ENCODE measurements around the gene RP2.

RP2 gene

DNA sequence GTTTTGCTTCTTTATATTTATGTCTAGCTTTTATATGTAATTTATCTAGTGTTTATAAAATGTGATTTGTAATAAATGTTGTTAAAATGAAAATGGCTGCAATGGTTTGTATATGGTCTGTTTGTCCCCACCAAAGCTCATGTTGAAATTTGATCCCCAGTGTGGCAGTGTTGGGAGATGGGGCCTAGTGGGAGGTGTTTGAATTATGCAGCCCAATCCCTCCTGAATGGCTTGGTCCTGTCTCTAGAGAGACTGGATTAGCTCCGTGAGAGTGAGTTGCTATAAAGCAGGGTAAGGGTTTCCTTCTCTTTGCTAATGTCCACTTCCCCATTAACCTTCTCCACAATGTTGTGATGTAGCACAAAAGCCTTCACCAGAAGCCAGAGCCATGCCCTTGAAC lies 45.4 kb downstream of the RP2 start:
- no peak overlapping the region for H3K27ac ChIP-seq (ENCODE audit: low read depth, low read length)
- no peak overlapping the region for H3K4me3 ChIP-seq (ENCODE audit: low read depth, low read length)
- no peaks in the 10 kb centered on the region for H3K36me3 ChIP-seq (ENCODE audit: insufficient read depth, low read length)
- no peak overlapping the region for H2AFZ ChIP-seq (ENCODE audit: low read length, unreplicated experiment)
- no peaks in the 10 kb centered on the region for H3K27me3 ChIP-seq (ENCODE audit: insufficient read depth, low read length)
- no peaks in the 10 kb centered on the region for H3K4me1 ChIP-seq (ENCODE audit: control insufficient read depth, insufficient read depth, low read length, unreplicated experiment)
- H3K79me2 ChIP-seq (ENCODE audit: control insufficient read depth, insufficient read depth, low read length, unreplicated experiment): no peaks in the 10 kb centered on the region

GRCh38 chrX:46884799-46885198 lies 48.0 kb downstream of the RP2 start:
- Histone ChIP-seq H3K4me3 (ENCODE audit: low read depth, low read length) (no peak overlapping the region), H3K27me3 (ENCODE audit: insufficient read depth, low read length) (no peaks in the 10 kb centered on the region), H2AFZ (ENCODE audit: low read length, unreplicated experiment) (no peak overlapping the region), H3K36me3 (ENCODE audit: insufficient read depth, low read length) (no peaks in the 10 kb centered on the region), H3K4me1 (ENCODE audit: control insufficient read depth, insufficient read depth, low read length, unreplicated experiment) (no peaks in the 10 kb centered on the region), H3K27ac (ENCODE audit: low read depth, low read length) (no peak overlapping the region), H3K79me2 (ENCODE audit: control insufficient read depth, insufficient read depth, low read length, unreplicated experiment) (no peaks in the 10 kb centered on the region)

DNA sequence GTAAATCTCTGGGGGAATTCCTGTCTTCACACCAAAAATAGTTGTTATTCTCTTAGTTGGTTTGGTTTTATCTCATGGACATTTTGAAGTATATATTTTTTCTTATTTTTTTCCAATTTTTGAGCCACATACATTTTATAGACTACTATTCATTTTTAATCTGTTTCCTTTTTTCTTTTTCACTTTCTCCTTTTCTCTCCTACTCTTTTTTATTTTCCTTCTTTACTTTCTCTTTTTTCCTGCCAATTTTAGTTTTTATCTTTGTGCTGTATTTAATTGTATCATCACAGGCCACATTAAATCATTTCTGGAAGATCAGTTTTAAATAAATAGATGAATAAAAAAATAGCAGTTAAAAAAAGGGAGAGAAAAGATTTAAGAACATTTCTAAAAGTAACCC lies 61.4 kb downstream of the RP2 start:
- H3K27me3 ChIP-seq (ENCODE audit: insufficient read depth, low read length): no peaks in the 10 kb centered on the region
- H3K27ac ChIP-seq (ENCODE audit: low read depth, low read length): no peak overlapping the region
- no peak overlapping the region for H2AFZ ChIP-seq (ENCODE audit: low read length, unreplicated experiment)
- no peaks in the 10 kb centered on the region for H3K36me3 ChIP-seq (ENCODE audit: insufficient read depth, low read length)
- no peaks in the 10 kb centered on the region for H3K79me2 ChIP-seq (ENCODE audit: control insufficient read depth, insufficient read depth, low read length, unreplicated experiment)
- H3K4me3 ChIP-seq (ENCODE audit: low read depth, low read length): no peak overlapping the region
- no peaks in the 10 kb centered on the region for H3K4me1 ChIP-seq (ENCODE audit: control insufficient read depth, insufficient read depth, low read length, unreplicated experiment)

DNA sequence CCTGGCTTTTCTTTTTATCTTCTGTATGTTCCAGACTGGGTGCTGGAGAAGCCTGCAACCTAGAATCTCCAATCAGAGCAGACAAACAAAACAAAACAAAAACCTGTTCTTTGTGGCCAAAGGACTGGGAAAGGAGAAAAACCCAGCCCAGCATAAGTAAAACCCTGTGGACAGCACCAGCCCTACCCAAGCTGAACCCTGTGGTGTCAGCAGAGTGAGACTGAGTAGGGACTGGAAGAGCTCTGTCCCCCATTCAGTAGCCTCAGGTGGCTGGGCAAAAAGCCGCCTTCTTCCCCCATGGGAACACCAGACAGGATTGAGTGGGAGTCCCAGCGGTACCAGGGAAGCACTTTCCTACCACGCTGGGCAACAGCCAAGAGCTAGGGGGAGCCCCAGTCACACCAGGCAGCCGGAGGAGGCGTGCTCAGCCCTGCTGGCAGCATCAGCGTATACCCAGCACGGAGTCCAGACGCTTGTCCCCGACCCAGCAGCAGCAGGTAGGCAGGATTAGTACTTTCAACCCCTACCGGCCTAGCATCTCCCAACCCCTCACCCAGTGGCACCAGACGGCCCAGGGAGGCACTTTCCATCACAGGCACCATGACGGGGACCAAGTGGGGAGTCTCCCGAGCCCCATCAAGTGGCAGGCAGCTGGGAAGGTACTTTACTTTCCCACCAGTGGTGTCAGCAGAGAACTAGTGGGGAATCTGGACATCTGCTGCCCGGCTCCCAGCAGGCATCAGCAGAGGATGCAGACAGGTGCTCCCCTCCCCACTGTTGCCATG lies 66.8 kb downstream of the RP2 start:
- peak overlapping the region; percentile 87 for H3K4me3 ChIP-seq (ENCODE audit: low read depth, low read length)
- H3K36me3 ChIP-seq (ENCODE audit: insufficient read depth, low read length): no peaks in the 10 kb centered on the region
- no peak overlapping the region for H3K27ac ChIP-seq (ENCODE audit: low read depth, low read length)
- H3K27me3 ChIP-seq (ENCODE audit: insufficient read depth, low read length): no peaks in the 10 kb centered on the region
- H3K4me1 ChIP-seq (ENCODE audit: control insufficient read depth, insufficient read depth, low read length, unreplicated experiment): no peaks in the 10 kb centered on the region
- peak overlapping the region; percentile 50 for H2AFZ ChIP-seq (ENCODE audit: low read length, unreplicated experiment)
- H3K79me2 ChIP-seq (ENCODE audit: control insufficient read depth, insufficient read depth, low read length, unreplicated experiment): no peaks in the 10 kb centered on the region

DNA sequence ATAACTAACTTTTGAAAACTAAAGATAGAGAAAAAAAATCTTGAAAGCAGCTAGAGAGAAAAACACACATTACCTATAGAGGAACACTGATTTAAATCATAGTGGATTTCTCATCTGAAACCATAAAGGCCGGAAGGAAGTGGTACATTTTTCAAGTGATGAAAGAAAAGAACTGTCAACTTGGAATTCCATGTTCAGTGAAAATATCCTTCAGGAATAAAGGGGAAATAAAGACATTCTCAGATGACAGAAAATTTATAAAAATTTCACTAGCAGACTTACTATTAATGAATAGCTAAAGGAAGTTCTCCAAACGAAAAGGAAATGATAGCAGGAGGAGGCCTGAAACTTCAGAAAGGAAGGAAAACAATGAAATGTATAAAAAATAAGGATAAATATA lies 67.8 kb downstream of the RP2 start:
- no peaks in the 10 kb centered on the region for H3K79me2 ChIP-seq (ENCODE audit: control insufficient read depth, insufficient read depth, low read length, unreplicated experiment)
- no peak overlapping the region for H3K4me3 ChIP-seq (ENCODE audit: low read depth, low read length)
- no peak overlapping the region for H3K27ac ChIP-seq (ENCODE audit: low read depth, low read length)
- no peak overlapping the region for H2AFZ ChIP-seq (ENCODE audit: low read length, unreplicated experiment)
- H3K4me1 ChIP-seq (ENCODE audit: control insufficient read depth, insufficient read depth, low read length, unreplicated experiment): no peaks in the 10 kb centered on the region
- no peaks in the 10 kb centered on the region for H3K36me3 ChIP-seq (ENCODE audit: insufficient read depth, low read length)
- no peaks in the 10 kb centered on the region for H3K27me3 ChIP-seq (ENCODE audit: insufficient read depth, low read length)

DNA sequence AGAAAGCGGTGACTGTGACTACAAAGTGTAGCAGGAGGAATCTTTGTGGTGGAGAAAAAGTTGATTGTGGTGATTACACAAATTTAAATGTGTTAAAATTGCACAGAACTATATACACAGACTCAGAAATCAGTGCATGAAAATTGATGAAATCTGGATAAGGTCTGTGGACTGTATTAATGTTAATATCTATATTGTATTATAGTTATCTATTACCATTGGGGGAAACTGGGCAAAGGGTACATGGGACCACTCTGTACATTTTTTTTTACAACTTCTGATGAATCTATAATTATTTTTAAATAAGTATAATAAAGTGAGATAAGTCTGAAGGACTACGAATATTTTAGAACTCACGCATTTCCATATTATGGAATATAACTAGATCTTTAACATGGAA lies 73.6 kb downstream of the RP2 start:
- Histone ChIP-seq H2AFZ (ENCODE audit: low read length, unreplicated experiment) (no peak overlapping the region), H3K4me3 (ENCODE audit: low read depth, low read length) (no peak overlapping the region), H3K79me2 (ENCODE audit: control insufficient read depth, insufficient read depth, low read length, unreplicated experiment) (peaks cover 11% of the 10 kb centered on the region), H3K4me1 (ENCODE audit: control insufficient read depth, insufficient read depth, low read length, unreplicated experiment) (peaks cover 5% of the 10 kb centered on the region), H3K36me3 (ENCODE audit: insufficient read depth, low read length) (no peaks in the 10 kb centered on the region), H3K27me3 (ENCODE audit: insufficient read depth, low read length) (no peaks in the 10 kb centered on the region), H3K27ac (ENCODE audit: low read depth, low read length) (no peak overlapping the region)

GRCh38 chrX:46912098-46912602 lies 75.3 kb downstream of the RP2 start, which contains the start of gene JADE3:
TSS of gene JADE3 (plus strand) at chrX:46912421. CDS start at chrX:46984895, 72,474 bp downstream.
- Histone ChIP-seq H2AFZ (ENCODE audit: low read length, unreplicated experiment) (peak within 1 kb of the TSS; percentile 50), H3K27ac (ENCODE audit: low read depth, low read length) (no peak within 1 kb of the TSS), H3K79me2 (ENCODE audit: control insufficient read depth, insufficient read depth, low read length, unreplicated experiment) (peaks cover 11% of the 10 kb centered on the region), H3K36me3 (ENCODE audit: insufficient read depth, low read length) (no peaks in the 10 kb centered on the region), H3K4me1 (ENCODE audit: control insufficient read depth, insufficient read depth, low read length, unreplicated experiment) (peaks cover 5% of the 10 kb centered on the region), H3K4me3 (ENCODE audit: low read depth, low read length) (peak within 1 kb of the TSS; percentile 85), H3K27me3 (ENCODE audit: insufficient read depth, low read length) (no peaks in the 10 kb centered on the region)

- Histone ChIP-seq H3K36me3 (ENCODE audit: insufficient read depth, low read length) (no peaks in the 10 kb centered on the region), H3K27ac (ENCODE audit: low read depth, low read length) (no peak overlapping the region), H3K79me2 (ENCODE audit: control insufficient read depth, insufficient read depth, low read length, unreplicated experiment) (peaks cover 14% of the 10 kb centered on the region), H3K4me3 (ENCODE audit: low read depth, low read length) (peak overlapping the region; percentile 85), H2AFZ (ENCODE audit: low read length, unreplicated experiment) (peak overlapping the region; percentile 50), H3K27me3 (ENCODE audit: insufficient read depth, low read length) (no peaks in the 10 kb centered on the region), H3K4me1 (ENCODE audit: control insufficient read depth, insufficient read depth, low read length, unreplicated experiment) (peaks cover 5% of the 10 kb centered on the region)
Measured at GRCh38 chrX:46912603-46913491, 76.0 kb downstream of the RP2 start.

DNA sequence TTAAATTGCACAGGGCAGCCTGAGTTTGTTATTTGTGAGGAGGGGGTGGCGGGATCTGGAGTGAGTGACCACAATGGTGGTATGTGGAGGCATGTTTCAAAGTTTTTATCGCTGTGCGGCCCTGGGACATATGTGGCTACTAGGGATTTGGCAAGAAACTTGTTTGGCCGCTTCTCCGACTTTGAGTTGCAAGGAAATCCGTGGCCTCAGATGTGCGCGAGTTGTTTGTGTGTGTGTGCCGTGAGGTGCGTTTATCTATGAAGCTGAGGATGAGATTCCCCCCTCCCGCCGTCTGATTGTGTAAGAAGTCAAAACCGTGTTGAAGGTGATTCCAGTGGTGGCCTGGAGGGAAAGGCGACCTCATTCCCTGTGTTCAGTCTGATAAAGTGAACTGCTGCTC lies 76.8 kb downstream of the RP2 start:
- Histone ChIP-seq H2AFZ (ENCODE audit: low read length, unreplicated experiment) (peak overlapping the region; percentile 22), H3K79me2 (ENCODE audit: control insufficient read depth, insufficient read depth, low read length, unreplicated experiment) (peaks cover 14% of the 10 kb centered on the region), H3K27ac (ENCODE audit: low read depth, low read length) (no peak overlapping the region), H3K4me1 (ENCODE audit: control insufficient read depth, insufficient read depth, low read length, unreplicated experiment) (peaks cover 5% of the 10 kb centered on the region), H3K27me3 (ENCODE audit: insufficient read depth, low read length) (no peaks in the 10 kb centered on the region), H3K4me3 (ENCODE audit: low read depth, low read length) (peak overlapping the region; percentile 85), H3K36me3 (ENCODE audit: insufficient read depth, low read length) (no peaks in the 10 kb centered on the region)

DNA sequence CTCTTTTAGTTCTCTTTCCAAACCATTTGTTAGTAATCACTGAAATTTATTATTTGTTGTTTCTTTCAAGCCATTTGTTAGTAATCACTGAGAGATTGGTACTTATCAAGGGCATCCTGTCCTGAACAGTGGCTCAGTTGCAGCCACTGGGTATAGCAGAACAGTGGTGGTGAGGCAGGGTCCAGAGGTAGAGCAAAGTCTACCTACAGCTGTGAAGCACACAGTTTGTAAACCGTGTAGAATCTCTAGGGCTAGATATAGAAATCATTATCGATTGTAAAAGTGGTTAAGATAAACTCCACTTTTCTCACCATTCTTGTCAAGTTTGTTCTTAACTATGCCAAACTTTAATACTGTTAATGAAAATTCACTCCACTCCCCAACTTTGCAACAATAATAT lies 79.4 kb downstream of the RP2 start:
- H3K27me3 ChIP-seq (ENCODE audit: insufficient read depth, low read length): no peaks in the 10 kb centered on the region
- no peak overlapping the region for H3K4me3 ChIP-seq (ENCODE audit: low read depth, low read length)
- no peak overlapping the region for H2AFZ ChIP-seq (ENCODE audit: low read length, unreplicated experiment)
- no peaks in the 10 kb centered on the region for H3K36me3 ChIP-seq (ENCODE audit: insufficient read depth, low read length)
- H3K4me1 ChIP-seq (ENCODE audit: control insufficient read depth, insufficient read depth, low read length, unreplicated experiment): peaks cover 5% of the 10 kb centered on the region
- no peak overlapping the region for H3K27ac ChIP-seq (ENCODE audit: low read depth, low read length)
- peaks cover 14% of the 10 kb centered on the region for H3K79me2 ChIP-seq (ENCODE audit: control insufficient read depth, insufficient read depth, low read length, unreplicated experiment)
